SK-N-SH treated with all-trans-retinoic acid at 6 μM for 48 hours (cell line): ENCODE measurements around the gene NPRL2.

ENCODE experiments used
- ESRRG ChIP-seq: fragments of 250-450 bp; sonication (Bioruptor Pico); IDR thresholded peaks from 2 replicates; pipeline ENCODE4 v1.6.1; 2021; ENCODE audit warnings: mild to moderate bottlenecking
- RARB ChIP-seq: fragments of 250-450 bp; sonication (Bioruptor Pico); IDR thresholded peaks from 2 replicates; pipeline ENCODE4 v1.8.0; 2021; ENCODE audit warnings: mild to moderate bottlenecking, moderate library complexity
- TOX ChIP-seq: fragments of 250-450 bp; sonication (Bioruptor Pico); IDR thresholded peaks from 2 replicates; pipeline ENCODE4 v1.8.0; 2021; ENCODE audit warnings: mild to moderate bottlenecking, moderate library complexity, borderline replicate concordance
- ZFP30 ChIP-seq: fragments of 450-650 bp; formaldehyde crosslinking; IDR thresholded peaks from 2 replicates; pipeline ENCODE4 v1.5.0; 2022; ENCODE audit warnings: mild to moderate bottlenecking, moderate library complexity

DNA sequence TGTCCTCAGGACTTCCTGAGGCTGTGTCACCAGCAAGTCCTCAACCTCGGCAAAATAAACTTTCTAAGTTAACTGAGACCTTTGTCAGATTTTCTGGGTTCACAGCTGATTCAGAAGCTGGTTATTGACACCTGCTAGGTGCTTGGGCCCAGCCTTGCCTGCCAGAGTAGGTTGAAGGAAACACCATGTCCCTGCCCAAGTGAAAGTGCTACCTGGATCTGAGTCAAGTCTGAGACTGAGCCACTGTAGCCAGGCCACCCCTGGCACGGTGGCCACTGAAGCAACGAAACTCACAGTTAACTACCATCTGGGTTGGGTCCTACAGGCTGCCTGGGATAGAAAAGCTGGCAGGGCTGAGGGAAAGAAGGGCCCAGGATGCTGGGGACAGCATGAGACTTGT, 36.2 kb downstream of the NPRL2 start:
- no peak for TF ChIP-seq ESRRG (CRISPR knock-in tag)
- TF ChIP-seq RARB (CRISPR knock-in tag) = no peak
- no peak for TF ChIP-seq TOX
- TF ChIP-seq ZFP30 (CRISPR knock-in tag) = no peak
